OCI-LY1 (cell line): Measurements from ENCODE around the gene CRADD.
"Not testable (repeated sequence)": the region's sequence is repeated elsewhere in the genome, so short reads cannot be mapped to it uniquely, and the experiment has no call there.

Source experiments
- H2AFZ ChIP-seq: fragments of 200-600 bp; sonication (generic), shearing (Covaris generic); 2 replicates; pipeline ENCODE4 v1.6.0; 2014; ENCODE audit warnings: antibody characterized with exemption, mild to moderate bottlenecking, low read length
- H3F3A ChIP-seq: fragments of 200-600 bp; sonication (generic), shearing (Covaris generic); 2 replicates; pipeline ENCODE4 v1.6.0; 2014; ENCODE audit warnings: mild to moderate bottlenecking, antibody characterized with exemption, low read length, moderate library complexity; ENCODE audit not compliant: insufficient read depth
- H3K27ac ChIP-seq: fragments of 200-600 bp; sonication (generic); 2 replicates; pipeline ENCODE4 v1.5.1; 2014; ENCODE audit warnings: low read length, mixed run types, mild to moderate bottlenecking, low read depth; ENCODE audit not compliant: poor library complexity, severe bottlenecking
- H3K27me3 ChIP-seq: fragments of 200-600 bp; sonication (generic); 2 replicates; pipeline ENCODE4 v1.6.0; 2014; ENCODE audit warnings: antibody characterized with exemption, mild to moderate bottlenecking, low read length, moderate library complexity; ENCODE audit not compliant: insufficient read depth
- H3K36me3 ChIP-seq: fragments of 200-600 bp; sonication (generic); 2 replicates; pipeline ENCODE4 v1.6.1; 2014; ENCODE audit warnings: mild to moderate bottlenecking, antibody characterized with exemption, low read length, moderate library complexity, mixed read lengths; ENCODE audit not compliant: insufficient read depth
- H3K4me1 ChIP-seq: fragments of 200-600 bp; sonication (generic); 2 replicates; pipeline ENCODE4 v1.5.1; 2014; ENCODE audit warnings: mild to moderate bottlenecking, low read length, moderate library complexity; ENCODE audit not compliant: insufficient read depth, severe bottlenecking
- H3K4me2 ChIP-seq: fragments of 200-600 bp; sonication (generic), shearing (Covaris generic); 2 replicates; pipeline ENCODE4 v1.6.1; 2014; ENCODE audit warnings: low read length
- H3K4me3 ChIP-seq: fragments of 200-600 bp; sonication (generic); 2 replicates; pipeline ENCODE4 v1.5.1; 2014; ENCODE audit warnings: low read length, low read depth, mild to moderate bottlenecking, mixed read lengths; ENCODE audit not compliant: poor library complexity, severe bottlenecking
- H3K79me2 ChIP-seq: fragments of 200-600 bp; shearing (Covaris generic); 2 replicates; pipeline ENCODE4 v1.6.1; 2016; ENCODE audit warnings: mixed run types, low read length, mixed read lengths; ENCODE audit not compliant: insufficient read depth
- H3K9ac ChIP-seq: fragments of 200-600 bp; sonication (generic), shearing (Covaris generic); 2 replicates; pipeline ENCODE4 v1.6.1; 2014; ENCODE audit warnings: mild to moderate bottlenecking, low read length, mixed read lengths
- H3K9me2 ChIP-seq: fragments of 200-600 bp; sonication (generic), shearing (Covaris generic); 2 replicates; pipeline ENCODE4 v1.6.1; 2014; ENCODE audit warnings: low read depth, mild to moderate bottlenecking, low read length, mixed read lengths
- H3K9me3 ChIP-seq: fragments of 200-600 bp; shearing (Covaris generic); 2 replicates; pipeline ENCODE4 v1.6.1; 2014; ENCODE audit warnings: low read length, mixed read lengths
- H4K20me1 ChIP-seq: fragments of 200-600 bp; sonication (generic), shearing (Covaris generic); 2 replicates; pipeline ENCODE4 v1.6.0; 2016; ENCODE audit warnings: mild to moderate bottlenecking, low read length; ENCODE audit not compliant: insufficient read depth
- CTCF ChIP-seq: fragments of 200-600 bp; sonication (generic), shearing (Covaris generic); IDR thresholded peaks from 2 replicates; pipeline ENCODE4 v1.5.1; 2017; ENCODE audit warnings: mild to moderate bottlenecking, antibody characterized with exemption, low read length, moderate library complexity, mixed read lengths
- EZH2 ChIP-seq: fragments of 200-600 bp; sonication (generic), shearing (Covaris generic); IDR thresholded peaks from 2 replicates; pipeline ENCODE4 v1.8.0; 2017; ENCODE audit warnings: borderline replicate concordance, mixed run types, mild to moderate bottlenecking, antibody characterized with exemption, low read length, moderate library complexity, mixed read lengths

CRADD gene

GRCh38 chr12:93883436-93884154 is 206.4 kb downstream of the CRADD start:
- Histone ChIP-seq H3K27me3 (no peaks in the 10 kb centered on the region), H3K36me3 (no peaks in the 10 kb centered on the region), H3K79me2 (no peaks in the 10 kb centered on the region), H3K9me3 (no peaks in the 10 kb centered on the region), H3K4me1 (no peaks in the 10 kb centered on the region), H3F3A (no peaks in the 10 kb centered on the region), H3K9me2 (no peaks in the 10 kb centered on the region), H3K27ac (no peak overlapping the region), H4K20me1 (no peaks in the 10 kb centered on the region), H2AFZ (no peak overlapping the region), H3K4me3 (no peak overlapping the region), H3K4me2 (no peak overlapping the region), H3K9ac (no peak overlapping the region)
- TF ChIP-seq EZH2 (no peak), CTCF (no peak)

GRCh38 chr12:93884794-93885460 is 207.8 kb downstream of the CRADD start:
- Histone ChIP-seq H3F3A (no peaks in the 10 kb centered on the region), H2AFZ (no peak overlapping the region)
- TF ChIP-seq CTCF = no peak
- TF ChIP-seq EZH2 = no peak

GRCh38 chr12:93885973-93886532 is 208.9 kb downstream of the CRADD start:
- not testable (repeated sequence) for H3K4me1 ChIP-seq, H3K36me3 ChIP-seq, H3K27me3 ChIP-seq, H3F3A ChIP-seq, H3K9ac ChIP-seq, H3K27ac ChIP-seq, H2AFZ ChIP-seq, H3K4me3 ChIP-seq, H3K79me2 ChIP-seq, H3K9me3 ChIP-seq, H4K20me1 ChIP-seq, H3K9me2 ChIP-seq, H3K4me2 ChIP-seq

More at GRCh38 chr12:93884794-93885460, 207.8 kb downstream of the CRADD start:
- Histone ChIP-seq H3K9me2 (no peaks in the 10 kb centered on the region), H3K4me3 (no peak overlapping the region), H3K27me3 (no peaks in the 10 kb centered on the region), H3K36me3 (no peaks in the 10 kb centered on the region), H3K9ac (no peak overlapping the region), H3K4me1 (no peaks in the 10 kb centered on the region), H3K9me3 (no peaks in the 10 kb centered on the region), H3K4me2 (no peak overlapping the region), H3K79me2 (no peaks in the 10 kb centered on the region), H3K27ac (no peak overlapping the region), H4K20me1 (no peaks in the 10 kb centered on the region)
